IPS-18a (cell line): ENCODE data around the gene TUBB2B.
"Not testable (repeated sequence)": the region's sequence is repeated elsewhere in the genome, so short reads cannot be mapped to it uniquely, and the experiment has no call there.

Experiments used
- H3K27ac ChIP-seq: one replicate; pipeline ENCODE4 v1.5.1; 2013; ENCODE audit warnings: low read length
- H3K27me3 ChIP-seq: one replicate; pipeline ENCODE4 v1.6.1; 2013; ENCODE audit warnings: mild to moderate bottlenecking, low read length; ENCODE audit not compliant: control insufficient read depth, insufficient read depth
- H3K36me3 ChIP-seq: one replicate; pipeline ENCODE4 v1.6.1; 2013; ENCODE audit warnings: low read depth, low read length; ENCODE audit not compliant: control insufficient read depth
- H3K4me1 ChIP-seq: one replicate; pipeline ENCODE4 v1.6.1; 2013; ENCODE audit warnings: low read depth, low read length; ENCODE audit not compliant: control insufficient read depth
- H3K4me3 ChIP-seq: one replicate; pipeline ENCODE4 v1.5.1; 2013; ENCODE audit warnings: low read length
- H3K9ac ChIP-seq: one replicate; pipeline ENCODE4 v1.6.1; 2013; ENCODE audit warnings: mild to moderate bottlenecking, low read length, moderate library complexity
- H3K9me3 ChIP-seq: one replicate; pipeline ENCODE4 v1.6.1; 2013; ENCODE audit warnings: low read depth, low read length; ENCODE audit not compliant: control insufficient read depth

The TUBB2B gene

GRCh38 chr6:3253597-3253961 lies 26.1 kb upstream of the TUBB2B start:
- no peaks in the 10 kb centered on the region for H3K9me3 ChIP-seq
- H3K4me3 ChIP-seq, result no peak overlapping the region
- peaks cover 11% of the 10 kb centered on the region for H3K4me1 ChIP-seq
- no peak overlapping the region for H3K27ac ChIP-seq
- no peak overlapping the region for H3K9ac ChIP-seq
- no peaks in the 10 kb centered on the region for H3K36me3 ChIP-seq
- H3K27me3 ChIP-seq, result no peaks in the 10 kb centered on the region

GRCh38 chr6:3252861-3253596 lies 25.6 kb upstream of the TUBB2B start:
- Histone ChIP-seq H3K4me3 (no peak overlapping the region), H3K9ac (no peak overlapping the region), H3K36me3 (no peaks in the 10 kb centered on the region), H3K9me3 (no peaks in the 10 kb centered on the region), H3K27ac (no peak overlapping the region), H3K27me3 (no peaks in the 10 kb centered on the region), H3K4me1 (peaks cover 8% of the 10 kb centered on the region)

GRCh38 chr6:3252369-3252768 lies 24.9 kb upstream of the TUBB2B start:
- H3K36me3 ChIP-seq, result no peaks in the 10 kb centered on the region
- no peaks in the 10 kb centered on the region for H3K9me3 ChIP-seq
- H3K27ac ChIP-seq, result no peak overlapping the region
- peaks cover 14% of the 10 kb centered on the region for H3K4me1 ChIP-seq
- H3K27me3 ChIP-seq, result no peaks in the 10 kb centered on the region
- H3K9ac ChIP-seq, result no peak overlapping the region
- no peak overlapping the region for H3K4me3 ChIP-seq

GRCh38 chr6:3251462-3252314 lies 24.2 kb upstream of the TUBB2B start:
- Histone ChIP-seq H3K9me3 (no peaks in the 10 kb centered on the region), H3K27me3 (no peaks in the 10 kb centered on the region), H3K9ac (no peak overlapping the region), H3K27ac (no peak overlapping the region), H3K36me3 (no peaks in the 10 kb centered on the region), H3K4me3 (no peak overlapping the region), H3K4me1 (peaks cover 16% of the 10 kb centered on the region)

GRCh38 chr6:3250231-3250675 lies 22.8 kb upstream of the TUBB2B start:
- no peaks in the 10 kb centered on the region for H3K27me3 ChIP-seq
- no peaks in the 10 kb centered on the region for H3K9me3 ChIP-seq
- H3K4me3 ChIP-seq, result no peak overlapping the region
- peaks cover 16% of the 10 kb centered on the region for H3K4me1 ChIP-seq
- H3K9ac ChIP-seq, result no peak overlapping the region
- no peak overlapping the region for H3K27ac ChIP-seq
- no peaks in the 10 kb centered on the region for H3K36me3 ChIP-seq

- peaks cover 16% of the 10 kb centered on the region for H3K4me1 ChIP-seq
- no peak overlapping the region for H3K27ac ChIP-seq
- no peaks in the 10 kb centered on the region for H3K9me3 ChIP-seq
- H3K36me3 ChIP-seq, result no peaks in the 10 kb centered on the region
- no peak overlapping the region for H3K9ac ChIP-seq
- no peaks in the 10 kb centered on the region for H3K27me3 ChIP-seq
- H3K4me3 ChIP-seq, result no peak overlapping the region
Measured at GRCh38 chr6:3249821-3250220, 22.4 kb upstream of the TUBB2B start.

- Histone ChIP-seq H3K36me3 (no peaks in the 10 kb centered on the region), H3K4me3 (no peak overlapping the region), H3K9ac (no peak overlapping the region), H3K4me1 (peaks cover 16% of the 10 kb centered on the region), H3K9me3 (no peaks in the 10 kb centered on the region), H3K27ac (no peak overlapping the region), H3K27me3 (no peaks in the 10 kb centered on the region)
Measured at GRCh38 chr6:3247255-3248146, 20.0 kb upstream of the TUBB2B start.

GRCh38 chr6:3245216-3245615 lies 17.8 kb upstream of the TUBB2B start:
- no peaks in the 10 kb centered on the region for H3K9me3 ChIP-seq
- no peaks in the 10 kb centered on the region for H3K36me3 ChIP-seq
- peaks cover 9% of the 10 kb centered on the region for H3K4me1 ChIP-seq
- no peak overlapping the region for H3K4me3 ChIP-seq
- no peak overlapping the region for H3K9ac ChIP-seq
- H3K27me3 ChIP-seq, result no peaks in the 10 kb centered on the region
- no peak overlapping the region for H3K27ac ChIP-seq

GRCh38 chr6:3244832-3245161 lies 17.3 kb upstream of the TUBB2B start:
- H3K9ac ChIP-seq, H3K9me3 ChIP-seq, H3K27me3 ChIP-seq, H3K4me1 ChIP-seq, H3K27ac ChIP-seq, H3K4me3 ChIP-seq, H3K36me3 ChIP-seq: not testable (repeated sequence)

GRCh38 chr6:3244003-3244831 lies 16.8 kb upstream of the TUBB2B start:
- no peak overlapping the region for H3K9ac ChIP-seq
- H3K36me3 ChIP-seq, result no peaks in the 10 kb centered on the region
- H3K27ac ChIP-seq, result no peak overlapping the region
- no peaks in the 10 kb centered on the region for H3K9me3 ChIP-seq
- no peaks in the 10 kb centered on the region for H3K27me3 ChIP-seq
- peaks cover 9% of the 10 kb centered on the region for H3K4me1 ChIP-seq
- no peak overlapping the region for H3K4me3 ChIP-seq

GRCh38 chr6:3242768-3243167 lies 15.3 kb upstream of the TUBB2B start:
- H3K36me3 ChIP-seq, result no peaks in the 10 kb centered on the region
- H3K4me1 ChIP-seq, result peaks cover 6% of the 10 kb centered on the region
- no peak overlapping the region for H3K9ac ChIP-seq
- H3K9me3 ChIP-seq, result no peaks in the 10 kb centered on the region
- no peak overlapping the region for H3K27ac ChIP-seq
- H3K4me3 ChIP-seq, result no peak overlapping the region
- no peaks in the 10 kb centered on the region for H3K27me3 ChIP-seq
